Lung (tissue), 12 donors: ENCODE results near the gene MYL12B. TPM values are rescaled to one million over a fixed set of nuclear protein-coding genes. Genes with fewer than 3 reads are reported as not detected.
A peak's percentile ranks its signal among the peaks of the same experiment; 100 is the strongest.

Experiments used
- ATAC-seq: fragments of 200-7000 bp; cut with Tn5 transposase; one replicate; pipeline ENCODE4 v1.9.1; 2020; ENCODE audit warnings: moderate number of reproducible peaks; ENCODE audit not compliant: insufficient read depth, low FRiP score
- DNase-seq, 3 donors: peaks; one replicate each; pipeline ENCODE4 v3.0.0-alpha.2; 2013 to 2017
- H3K27ac ChIP-seq, 2 donors: one replicate each; pipeline ENCODE4 v1.5.1; 2013; ENCODE audit warnings: mild to moderate bottlenecking in 2 of 2, moderate library complexity in 2 of 2, control low read depth in 1 of 2, inconsistent platforms in 1 of 2, low read depth in 1 of 2, low read length in 1 of 2
- H3K27me3 ChIP-seq, 3 donors: one replicate each; pipeline ENCODE4 v1.5.1; 2013; ENCODE audit warnings: low read length in 2 of 3; ENCODE audit not compliant: control insufficient read depth in 3 of 3, insufficient read depth in 3 of 3
- H3K36me3 ChIP-seq, 4 donors: one replicate each; pipeline ENCODE4 v1.5.1; 2013; ENCODE audit warnings: low read length in 4 of 4, mild to moderate bottlenecking in 1 of 4, moderate library complexity in 1 of 4; ENCODE audit not compliant: control insufficient read depth in 4 of 4, insufficient read depth in 4 of 4
- H3K4me1 ChIP-seq, 5 donors: one replicate each; pipeline ENCODE4 v1.5.1; 2013; ENCODE audit warnings: low read length in 5 of 5, mild to moderate bottlenecking in 2 of 5, moderate library complexity in 1 of 5; ENCODE audit not compliant: control insufficient read depth in 5 of 5, insufficient read depth in 5 of 5
- H3K4me3 ChIP-seq: one replicate; pipeline ENCODE4 v1.5.1; 2013; ENCODE audit warnings: mild to moderate bottlenecking, control low read depth, moderate library complexity
- H3K9ac ChIP-seq, 2 donors: one replicate each; pipeline ENCODE4 v1.5.1; 2013; ENCODE audit warnings: low read length in 2 of 2, control low read depth in 1 of 2; ENCODE audit not compliant: insufficient read depth in 1 of 2
- H3K9me3 ChIP-seq, 4 donors: one replicate each; pipeline ENCODE4 v1.5.1; 2013; ENCODE audit warnings: low read length in 3 of 4, mild to moderate bottlenecking in 1 of 4, moderate library complexity in 1 of 4; ENCODE audit not compliant: control insufficient read depth in 4 of 4, insufficient read depth in 3 of 4
- CTCF ChIP-seq: IDR thresholded peaks from 2 replicates; pipeline ENCODE4 v1.5.1; 2012; ENCODE audit warnings: mild to moderate bottlenecking; ENCODE audit errors: control extremely low read depth, extremely low read depth
- WGBS, 2 donors: extraction: QIAGEN DNeasy Blood & Tissue Kit; methylation state at CpG; one replicate each; pipeline ENCODE4 v1.1.7; 2013; 5-methylcytosine and 5-hydroxymethylcytosine counted together
- polyA plus RNA-seq, 2 donors: library from polyadenylated mRNA; stranded (reverse); fragments of 200-250 nt; gene quantifications; one replicate each; pipeline ENCODE4 v1.2.1, GENCODE V29; 2013
- total RNA-seq, 2 donors: library from RNA; depleted of rRNA in 1 of 2; stranded (reverse); fragments of >200 nt in 1 of 2; gene quantifications; one replicate each; pipeline ENCODE4 v1.2.1, GENCODE V29; 2014 to 2021
- donor health status: control.
- donor health status: control.
- donor health status: Bipolar disorder and iron deficiency.
- donor health status: healthy.
- donor health status: DM: yes; HTN: yes; CAD: no.

MYL12B gene
- total and polyA plus RNA-seq, 4 donors: 249 to 1,047 (median 418) TPM

- H3K4me3 ChIP-seq: no peak overlapping the region
- 95 to 96% methylated on average over 6 of the region's 6 CpGs for WGBS, 2 donors
Measured at GRCh38 chr18:3221496-3221895, 40.4 kb upstream of the MYL12B start.

GRCh38 chr18:3223356-3223755 lies 38.6 kb upstream of the MYL12B start:
- Histone ChIP-seq H3K36me3 (no peaks in the 10 kb centered on the region), H3K27me3 (no peaks in the 10 kb centered on the region), H3K4me3 (no peak overlapping the region), H3K4me1 (peaks cover 0 to 9% (median 0%) of the 10 kb centered on the region in 5 donors), H3K27ac (no peak overlapping the region), H3K9me3 (no peaks in the 10 kb centered on the region), H3K9ac (no peak overlapping the region)
- 55 to 86% methylated on average over 1 of the region's 1 CpG for WGBS, 2 donors
- TF ChIP-seq CTCF: no peak
- no peak for DNase-seq
- no peak for ATAC-seq

More at GRCh38 chr18:3221496-3221895, 40.4 kb upstream of the MYL12B start:
- Histone ChIP-seq H3K27me3 (no peaks in the 10 kb centered on the region), H3K36me3 (no peaks in the 10 kb centered on the region), H3K4me1 (peaks cover 0 to 12% (median 0%) of the 10 kb centered on the region in 5 donors), H3K9ac (no peak overlapping the region), H3K9me3 (no peaks in the 10 kb centered on the region), H3K27ac (peak overlapping the region in 1 of 2 donors; percentile 55)
- DNase-seq (no peak), ATAC-seq (no peak)
- TF ChIP-seq CTCF: no peak

GRCh38 chr18:3224223-3224622 lies 37.7 kb upstream of the MYL12B start:
- H3K4me1 ChIP-seq: peaks cover 0 to 6% (median 0%) of the 10 kb centered on the region in 5 donors
- DNase-seq (no peak), ATAC-seq (no peak)
- no peak overlapping the region for H3K9ac ChIP-seq
- no peak overlapping the region for H3K4me3 ChIP-seq
- TF ChIP-seq CTCF: no peak
- no peaks in the 10 kb centered on the region for H3K36me3 ChIP-seq
- H3K9me3 ChIP-seq: no peaks in the 10 kb centered on the region
- peak overlapping the region in 1 of 2 donors; percentile 49 for H3K27ac ChIP-seq
- 93% methylated on average over 3 of the region's 3 CpGs for WGBS, 2 donors
- no peaks in the 10 kb centered on the region for H3K27me3 ChIP-seq

GRCh38 chr18:3225588-3225987 lies 36.3 kb upstream of the MYL12B start:
- ATAC-seq: no peak
- TF ChIP-seq CTCF: no peak
- H3K9ac ChIP-seq: no peak overlapping the region
- DNase-seq: no peak
- no peaks in the 10 kb centered on the region for H3K9me3 ChIP-seq
- H3K36me3 ChIP-seq: no peaks in the 10 kb centered on the region
- 90 to 92% methylated on average over 3 of the region's 3 CpGs for WGBS, 2 donors
- H3K4me1 ChIP-seq: no peaks in the 10 kb centered on the region
- H3K4me3 ChIP-seq: no peak overlapping the region
- H3K27me3 ChIP-seq: no peaks in the 10 kb centered on the region
- peak overlapping the region in 1 of 2 donors; percentile 66 for H3K27ac ChIP-seq
